OCI-LY3 (cell line): ENCODE data around the gene LUC7L3.

Source experiments
- EZH2phosphoT487 ChIP-seq: fragments of 200-600 bp; shearing (Covaris generic); IDR thresholded peaks from 2 replicates; pipeline ENCODE4 v1.6.1; 2018; ENCODE audit warnings: antibody characterized with exemption, mixed run types, low read depth
- TF ChIP-seq, protein P1 (sequence below): fragments of 200-600, 300-600 bp; sonication (generic); IDR thresholded peaks from 2 replicates; pipeline ENCODE4 v1.5.1; 2014; ENCODE audit warnings: antibody characterized with exemption, low read length, low read depth

DNA sequence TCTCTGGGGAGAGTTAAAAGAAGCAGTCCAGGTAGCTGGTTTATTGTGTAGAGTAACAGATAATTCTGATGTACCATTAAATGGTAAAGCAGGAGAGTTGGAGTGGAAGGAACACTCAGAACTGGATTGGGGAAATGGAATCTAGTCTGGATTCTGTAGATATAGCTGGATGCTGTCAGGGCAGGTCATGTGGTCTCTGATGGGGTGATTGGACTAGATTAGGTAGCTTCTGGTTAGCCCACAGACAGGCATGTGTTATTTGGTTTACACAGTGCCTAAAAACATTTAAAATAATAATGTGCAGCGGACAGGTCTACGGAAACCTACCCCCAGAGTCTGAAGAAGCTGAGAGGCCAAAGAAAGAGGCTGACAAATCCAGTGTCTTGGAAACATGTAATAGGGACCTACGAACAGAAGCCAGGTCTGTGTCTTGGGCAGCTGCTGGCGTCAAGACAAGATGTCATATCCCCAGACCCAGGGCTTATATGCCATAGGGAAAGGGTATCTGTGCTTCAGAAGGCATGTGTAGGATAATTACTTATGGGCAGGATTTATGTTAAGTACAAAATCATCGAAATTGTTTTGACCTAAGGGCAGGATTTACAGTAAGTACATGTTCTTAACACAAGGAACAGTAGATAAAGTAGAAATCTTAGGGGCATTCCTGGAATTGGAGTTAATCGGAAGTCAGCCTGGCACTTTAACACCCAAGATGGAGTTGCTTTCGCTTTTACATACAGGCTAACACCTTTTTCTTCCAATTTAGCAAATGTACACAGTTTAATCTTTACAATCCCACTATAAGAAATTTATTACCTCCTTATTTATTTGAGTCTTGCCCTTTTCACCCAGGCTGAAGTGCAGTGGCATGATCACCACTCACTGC lies 12.4 kb downstream of the LUC7L3 start:
- TF ChIP-seq, protein P1, sequence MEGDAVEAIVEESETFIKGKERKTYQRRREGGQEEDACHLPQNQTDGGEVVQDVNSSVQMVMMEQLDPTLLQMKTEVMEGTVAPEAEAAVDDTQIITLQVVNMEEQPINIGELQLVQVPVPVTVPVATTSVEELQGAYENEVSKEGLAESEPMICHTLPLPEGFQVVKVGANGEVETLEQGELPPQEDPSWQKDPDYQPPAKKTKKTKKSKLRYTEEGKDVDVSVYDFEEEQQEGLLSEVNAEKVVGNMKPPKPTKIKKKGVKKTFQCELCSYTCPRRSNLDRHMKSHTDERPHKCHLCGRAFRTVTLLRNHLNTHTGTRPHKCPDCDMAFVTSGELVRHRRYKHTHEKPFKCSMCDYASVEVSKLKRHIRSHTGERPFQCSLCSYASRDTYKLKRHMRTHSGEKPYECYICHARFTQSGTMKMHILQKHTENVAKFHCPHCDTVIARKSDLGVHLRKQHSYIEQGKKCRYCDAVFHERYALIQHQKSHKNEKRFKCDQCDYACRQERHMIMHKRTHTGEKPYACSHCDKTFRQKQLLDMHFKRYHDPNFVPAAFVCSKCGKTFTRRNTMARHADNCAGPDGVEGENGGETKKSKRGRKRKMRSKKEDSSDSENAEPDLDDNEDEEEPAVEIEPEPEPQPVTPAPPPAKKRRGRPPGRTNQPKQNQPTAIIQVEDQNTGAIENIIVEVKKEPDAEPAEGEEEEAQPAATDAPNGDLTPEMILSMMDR = no peak
- no peak for TF ChIP-seq EZH2phosphoT487
